Ishikawa (cell line): ENCODE results near the gene PLK3.

Experiments used
- CEBPB ChIP-seq: IDR thresholded peaks from 2 replicates; pipeline ENCODE4 v1.6.1; 2012
- CREB1 ChIP-seq: IDR thresholded peaks from 2 replicates; pipeline ENCODE4 v1.6.1; 2012; ENCODE audit warnings: low read depth
- EGR1 ChIP-seq: IDR thresholded peaks from 2 replicates; pipeline ENCODE4 v1.6.1; 2012
- EP300 ChIP-seq: IDR thresholded peaks from 2 replicates; pipeline ENCODE4 v1.6.1; 2012; ENCODE audit warnings: borderline replicate concordance
- FOXM1 ChIP-seq: IDR thresholded peaks from 2 replicates; pipeline ENCODE4 v1.6.1; 2012; ENCODE audit warnings: low read depth, borderline replicate concordance
- NFIC ChIP-seq: IDR thresholded peaks from 2 replicates; pipeline ENCODE4 v1.6.1; 2012
- RAD21 ChIP-seq: IDR thresholded peaks from 2 replicates; pipeline ENCODE4 v1.6.1; 2012; ENCODE audit warnings: low read depth
- TAF1 ChIP-seq: IDR thresholded peaks from 2 replicates; pipeline ENCODE4 v1.6.1; 2012; ENCODE audit warnings: low read depth, mild to moderate bottlenecking
- TCF12 ChIP-seq: IDR thresholded peaks from 2 replicates; pipeline ENCODE4 v1.6.1; 2012; ENCODE audit warnings: low read depth
- TEAD4 ChIP-seq: IDR thresholded peaks from 2 replicates; pipeline ENCODE4 v1.6.1; 2012
- YY1 ChIP-seq: IDR thresholded peaks from 2 replicates; pipeline ENCODE4 v1.6.1; 2012; ENCODE audit warnings: low read depth
- ZBTB7A ChIP-seq: IDR thresholded peaks from 2 replicates; pipeline ENCODE4 v1.6.1; 2012; ENCODE audit warnings: low read depth
- TF ChIP-seq, protein P1 (sequence below): IDR thresholded peaks from 2 replicates; pipeline ENCODE4 v1.6.1; 2012
- TF ChIP-seq, protein P2 (sequence below): IDR thresholded peaks from 2 replicates; pipeline ENCODE4 v1.6.1; 2012
- TF ChIP-seq, protein P3 (sequence below): IDR thresholded peaks from 2 replicates; pipeline ENCODE4 v1.6.1; 2012; ENCODE audit warnings: low read depth, mild to moderate bottlenecking

Gene PLK3

DNA sequence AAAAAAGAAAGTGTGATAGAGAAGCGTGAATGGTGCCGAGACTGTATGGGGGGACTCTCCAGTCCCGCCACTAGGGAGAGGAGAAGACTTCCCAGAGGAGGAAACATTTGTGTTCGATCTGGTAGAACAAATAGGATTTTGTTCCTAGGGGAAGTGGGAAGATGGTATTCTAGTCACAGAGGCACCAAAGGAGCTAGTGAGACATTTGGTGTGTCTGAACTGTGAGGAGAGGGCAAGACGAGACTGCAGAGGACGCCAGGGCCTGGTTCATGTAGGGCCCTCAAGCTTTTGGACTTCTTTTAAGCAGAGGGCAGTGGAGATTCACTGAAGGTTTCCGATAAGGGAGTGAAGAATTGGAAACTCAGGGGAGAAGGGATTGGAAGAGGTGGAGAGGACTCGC is 11.1 kb downstream of the PLK3 start:
- TF ChIP-seq CREB1 (no peak), TCF12 (no peak), TAF1 (no peak), CEBPB (no peak), EGR1 (no peak), RAD21 (no peak), FOXM1 (no peak), NFIC (no peak)
- TF ChIP-seq, protein P1, sequence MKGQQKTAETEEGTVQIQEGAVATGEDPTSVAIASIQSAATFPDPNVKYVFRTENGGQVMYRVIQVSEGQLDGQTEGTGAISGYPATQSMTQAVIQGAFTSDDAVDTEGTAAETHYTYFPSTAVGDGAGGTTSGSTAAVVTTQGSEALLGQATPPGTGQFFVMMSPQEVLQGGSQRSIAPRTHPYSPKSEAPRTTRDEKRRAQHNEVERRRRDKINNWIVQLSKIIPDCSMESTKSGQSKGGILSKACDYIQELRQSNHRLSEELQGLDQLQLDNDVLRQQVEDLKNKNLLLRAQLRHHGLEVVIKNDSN, result no peak
- TF ChIP-seq, protein P2, sequence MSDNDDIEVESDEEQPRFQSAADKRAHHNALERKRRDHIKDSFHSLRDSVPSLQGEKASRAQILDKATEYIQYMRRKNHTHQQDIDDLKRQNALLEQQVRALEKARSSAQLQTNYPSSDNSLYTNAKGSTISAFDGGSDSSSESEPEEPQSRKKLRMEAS, result no peak
- TF ChIP-seq, protein P3, sequence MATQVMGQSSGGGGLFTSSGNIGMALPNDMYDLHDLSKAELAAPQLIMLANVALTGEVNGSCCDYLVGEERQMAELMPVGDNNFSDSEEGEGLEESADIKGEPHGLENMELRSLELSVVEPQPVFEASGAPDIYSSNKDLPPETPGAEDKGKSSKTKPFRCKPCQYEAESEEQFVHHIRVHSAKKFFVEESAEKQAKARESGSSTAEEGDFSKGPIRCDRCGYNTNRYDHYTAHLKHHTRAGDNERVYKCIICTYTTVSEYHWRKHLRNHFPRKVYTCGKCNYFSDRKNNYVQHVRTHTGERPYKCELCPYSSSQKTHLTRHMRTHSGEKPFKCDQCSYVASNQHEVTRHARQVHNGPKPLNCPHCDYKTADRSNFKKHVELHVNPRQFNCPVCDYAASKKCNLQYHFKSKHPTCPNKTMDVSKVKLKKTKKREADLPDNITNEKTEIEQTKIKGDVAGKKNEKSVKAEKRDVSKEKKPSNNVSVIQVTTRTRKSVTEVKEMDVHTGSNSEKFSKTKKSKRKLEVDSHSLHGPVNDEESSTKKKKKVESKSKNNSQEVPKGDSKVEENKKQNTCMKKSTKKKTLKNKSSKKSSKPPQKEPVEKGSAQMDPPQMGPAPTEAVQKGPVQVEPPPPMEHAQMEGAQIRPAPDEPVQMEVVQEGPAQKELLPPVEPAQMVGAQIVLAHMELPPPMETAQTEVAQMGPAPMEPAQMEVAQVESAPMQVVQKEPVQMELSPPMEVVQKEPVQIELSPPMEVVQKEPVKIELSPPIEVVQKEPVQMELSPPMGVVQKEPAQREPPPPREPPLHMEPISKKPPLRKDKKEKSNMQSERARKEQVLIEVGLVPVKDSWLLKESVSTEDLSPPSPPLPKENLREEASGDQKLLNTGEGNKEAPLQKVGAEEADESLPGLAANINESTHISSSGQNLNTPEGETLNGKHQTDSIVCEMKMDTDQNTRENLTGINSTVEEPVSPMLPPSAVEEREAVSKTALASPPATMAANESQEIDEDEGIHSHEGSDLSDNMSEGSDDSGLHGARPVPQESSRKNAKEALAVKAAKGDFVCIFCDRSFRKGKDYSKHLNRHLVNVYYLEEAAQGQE, result no peak

DNA sequence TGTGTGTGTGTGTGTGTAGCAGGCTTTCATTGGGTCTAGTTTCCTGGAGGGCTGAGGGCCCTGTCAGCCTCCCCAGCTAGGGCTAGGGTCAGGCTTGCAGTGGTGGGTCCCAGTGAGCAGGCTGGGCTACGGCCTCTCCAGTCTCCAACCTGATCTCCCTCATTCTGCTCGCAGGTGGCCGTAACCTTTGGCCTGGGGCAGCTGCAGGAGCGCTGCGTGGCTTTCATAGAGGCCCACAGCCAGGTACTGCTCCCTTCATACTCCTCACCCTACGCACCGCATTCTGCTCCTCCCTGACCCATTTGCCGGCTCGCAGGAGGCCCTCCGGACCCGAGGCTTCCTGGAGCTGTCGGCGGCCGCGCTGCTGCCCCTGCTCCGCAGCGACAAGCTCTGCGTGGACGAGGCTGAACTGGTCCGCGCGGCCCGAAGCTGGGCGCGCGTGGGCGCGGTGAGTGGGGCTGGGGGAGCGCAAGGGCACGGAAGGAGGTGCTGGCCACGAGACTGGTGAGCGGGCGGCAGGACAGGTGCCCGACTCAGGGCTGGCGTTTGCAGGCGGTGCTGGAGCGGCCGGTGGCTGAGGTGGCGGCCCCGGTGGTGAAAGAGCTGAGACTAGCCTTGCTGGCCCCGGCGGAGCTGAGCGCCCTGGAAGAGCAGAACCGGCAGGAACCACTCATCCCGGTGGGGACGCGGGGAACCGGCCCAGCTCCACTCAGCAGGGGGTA is 12.8 kb downstream of the PLK3 start:
- TF ChIP-seq EGR1 (no peak), NFIC (no peak), FOXM1 (no peak), CEBPB (no peak), EP300 (no peak), TCF12 (no peak), CREB1 (no peak), RAD21 (no peak), TEAD4 (no peak), TAF1 (no peak), ZBTB7A (no peak), YY1 (no peak)
- TF ChIP-seq, protein P1, result no peak
- TF ChIP-seq, protein P3, result no peak
- TF ChIP-seq, protein P2, result no peak

DNA sequence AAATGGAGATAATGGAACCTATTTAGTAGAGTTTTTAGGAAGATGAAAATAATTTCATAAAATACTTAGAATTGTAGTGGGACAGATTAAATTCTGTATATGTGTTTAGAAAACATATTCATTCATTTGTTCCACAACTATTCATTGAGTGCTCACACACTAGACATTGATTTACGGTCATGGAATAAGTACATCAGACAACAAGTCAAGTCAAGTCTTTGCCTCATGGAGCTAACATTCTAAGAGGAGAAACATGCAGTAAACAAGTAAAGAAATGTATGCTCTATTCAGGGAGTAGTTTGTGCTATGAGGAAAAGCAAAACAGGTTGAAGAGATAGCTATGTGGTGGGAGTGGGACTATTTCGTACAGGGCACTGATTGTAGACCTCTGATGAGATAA is 17.1 kb downstream of the PLK3 start:
- TF ChIP-seq EGR1 (no peak), RAD21 (no peak), TAF1 (no peak), ZBTB7A (no peak), FOXM1 (no peak), TEAD4 (no peak), YY1 (no peak), CEBPB (no peak), EP300 (no peak), NFIC (no peak), CREB1 (no peak), TCF12 (no peak)
- TF ChIP-seq, protein P1, result no peak
- TF ChIP-seq, protein P2, result no peak

DNA sequence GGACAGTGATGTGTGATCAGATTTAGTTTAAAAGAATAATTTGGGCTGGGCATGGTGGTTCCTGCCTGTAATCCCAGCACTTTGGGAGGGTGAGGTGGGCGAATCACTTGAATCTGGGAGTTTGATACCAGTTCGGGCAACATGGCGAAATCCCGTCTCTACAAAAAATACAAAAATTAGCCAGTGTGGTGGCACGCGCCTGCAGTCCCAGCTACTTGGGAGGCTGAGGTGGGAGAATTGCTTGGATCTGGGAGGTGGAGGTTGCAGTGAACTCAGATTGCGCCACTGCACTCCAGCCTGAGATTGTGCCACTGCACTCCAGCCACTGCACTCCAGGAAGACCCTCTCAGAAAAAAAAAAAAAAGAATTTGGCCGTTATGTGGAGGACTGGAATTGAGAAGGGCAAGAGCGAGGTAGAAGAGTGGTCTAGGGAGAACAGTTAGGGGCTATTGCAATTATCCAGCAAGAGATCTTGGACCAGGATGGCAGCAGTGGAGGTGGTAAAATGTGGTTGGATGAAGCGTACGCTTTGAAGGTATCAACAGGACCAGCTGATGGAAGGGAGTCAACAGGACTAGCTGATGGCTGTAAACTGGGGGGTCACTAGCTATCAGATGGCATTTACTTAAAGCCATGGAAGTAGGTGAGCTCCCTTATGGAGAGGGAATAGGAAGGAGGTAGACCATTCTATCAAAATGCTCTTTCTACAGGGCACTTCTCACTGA is 17.8 kb downstream of the PLK3 start:
- TF ChIP-seq NFIC (no peak), TCF12 (no peak)
- TF ChIP-seq, protein P1, result no peak
